COLO829 (cell line): ENCODE results near the gene STIM2.

Source experiments
- DNase-seq: peaks from one replicate; pipeline ENCODE4 v3.0.0; 2012; ENCODE audit warnings: low spot score

STIM2 gene

DNA sequence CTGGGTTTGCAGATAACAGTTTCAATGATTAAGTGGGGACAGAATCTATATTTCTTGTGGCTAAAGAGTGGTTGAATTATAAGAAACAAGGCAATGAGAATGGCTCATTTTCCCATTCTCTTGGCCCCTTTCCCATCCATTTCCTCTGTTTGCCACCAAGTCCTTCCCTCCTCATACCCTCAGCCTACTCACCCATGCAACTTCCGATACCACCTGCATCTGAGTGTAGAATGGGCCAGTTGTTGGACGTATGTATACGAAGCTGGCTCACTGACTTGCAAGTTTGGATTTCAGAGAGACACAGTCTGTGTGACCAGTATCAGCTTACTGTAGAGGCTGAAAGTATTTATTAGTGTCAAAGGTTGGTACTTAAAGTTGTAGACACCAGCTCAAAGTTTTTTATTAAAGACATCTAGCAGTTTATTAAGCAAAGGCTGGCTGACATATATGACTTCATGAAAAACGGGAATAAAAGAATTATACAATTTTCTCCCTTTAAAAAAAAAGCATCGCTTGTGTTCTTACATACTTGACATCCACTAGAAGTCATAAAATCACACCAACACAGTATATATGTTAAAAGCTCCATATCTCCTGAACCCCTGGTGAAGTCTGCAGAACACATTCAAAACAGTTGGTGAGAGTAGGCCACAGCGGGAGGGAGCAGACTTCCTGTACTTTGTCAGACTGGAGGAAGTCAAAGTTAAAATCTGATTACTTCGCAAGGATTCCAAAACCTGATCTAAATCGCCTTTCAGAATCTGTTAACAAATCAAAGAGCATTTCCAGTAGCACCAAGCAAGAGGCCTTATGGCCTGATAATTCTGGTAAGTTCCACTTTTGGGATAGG is 22.4 kb upstream of the STIM2 start:
- no peak for DNase-seq

DNA sequence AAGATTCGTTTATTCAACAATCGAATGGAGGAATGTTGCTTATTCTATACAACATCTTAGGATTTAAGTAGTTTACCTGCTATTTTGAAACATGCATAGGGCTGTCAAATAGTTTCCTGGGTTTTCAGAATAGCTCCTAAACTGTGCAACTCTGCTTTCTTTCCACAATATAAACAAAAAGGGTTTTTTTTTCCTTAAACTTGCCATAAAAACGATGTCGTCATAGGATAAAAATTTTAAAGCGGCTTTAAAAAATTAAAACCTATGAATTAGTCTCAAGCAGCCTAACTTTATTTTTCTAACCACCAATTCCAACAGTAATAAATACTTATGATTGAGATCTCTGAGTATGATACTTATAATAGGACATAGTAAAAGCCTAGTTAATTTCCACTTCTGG is 21.6 kb upstream of the STIM2 start:
- DNase-seq: no peak

- peak; percentile 22 for DNase-seq
Measured at GRCh38 chr4:26839534-26839951, 21.1 kb upstream of the STIM2 start.

DNA sequence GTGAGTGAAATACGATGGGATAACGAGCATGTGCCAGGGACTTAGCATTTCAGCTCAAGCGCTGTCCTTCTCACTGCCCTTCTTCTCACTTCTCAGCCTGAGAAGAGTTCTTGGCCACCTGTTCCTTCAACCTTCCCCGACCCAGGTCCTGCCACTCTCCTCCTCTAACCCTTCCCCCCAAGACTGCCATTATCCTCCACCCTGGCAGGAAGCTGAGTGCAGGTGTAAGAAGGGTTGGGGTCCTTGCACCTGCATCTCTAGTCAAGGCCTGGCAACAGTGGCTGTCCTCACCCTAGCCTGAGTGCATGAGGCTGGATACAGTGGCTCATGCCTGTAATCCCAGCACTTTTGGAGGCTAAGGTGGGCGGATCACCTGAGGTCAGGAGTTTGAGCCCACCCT is 19.9 kb upstream of the STIM2 start:
- DNase-seq: no peak

DNA sequence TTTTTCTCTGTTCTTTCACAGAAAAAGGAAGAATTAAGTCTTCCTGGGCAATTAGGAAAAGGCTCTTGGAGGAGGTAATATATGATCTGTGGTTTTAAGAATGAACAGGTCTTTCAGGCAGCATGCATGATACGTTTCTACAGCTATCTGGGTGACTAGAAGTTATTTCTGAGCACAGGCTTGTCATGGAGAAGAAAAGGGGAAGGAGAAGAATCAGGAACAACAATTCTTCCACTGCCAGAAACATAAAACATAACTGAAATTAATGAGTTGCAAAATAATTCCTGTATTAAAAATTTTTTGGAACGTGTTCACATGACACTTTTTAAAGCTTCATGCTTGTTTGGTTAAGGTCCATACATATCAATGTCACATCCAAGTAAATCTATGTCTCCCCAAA is 17.7 kb upstream of the STIM2 start:
- DNase-seq: no peak

DNA sequence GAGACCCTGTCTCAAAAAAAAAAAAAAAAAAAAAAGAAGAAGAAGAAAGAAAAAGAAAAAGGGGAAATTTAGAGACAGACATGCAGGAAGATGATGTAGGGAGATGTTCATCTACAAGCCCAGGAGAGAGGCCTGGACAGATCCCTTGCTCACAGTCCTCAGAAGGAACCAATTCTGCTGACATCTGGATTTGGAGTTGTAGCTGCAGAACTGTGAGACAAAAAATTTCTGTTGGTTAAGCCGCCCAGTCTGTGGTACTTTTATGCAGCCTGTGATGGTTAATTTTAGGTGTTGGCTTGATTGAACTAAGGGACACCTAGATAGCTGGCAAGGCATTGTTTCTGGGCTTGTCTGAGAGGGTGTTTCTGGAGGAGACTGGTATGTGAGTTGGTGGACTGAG is 10.1 kb upstream of the STIM2 start:
- DNase-seq: no peak

GRCh38 chr4:26851129-26851528 is 9.5 kb upstream of the STIM2 start:
- DNase-seq: no peak

DNA sequence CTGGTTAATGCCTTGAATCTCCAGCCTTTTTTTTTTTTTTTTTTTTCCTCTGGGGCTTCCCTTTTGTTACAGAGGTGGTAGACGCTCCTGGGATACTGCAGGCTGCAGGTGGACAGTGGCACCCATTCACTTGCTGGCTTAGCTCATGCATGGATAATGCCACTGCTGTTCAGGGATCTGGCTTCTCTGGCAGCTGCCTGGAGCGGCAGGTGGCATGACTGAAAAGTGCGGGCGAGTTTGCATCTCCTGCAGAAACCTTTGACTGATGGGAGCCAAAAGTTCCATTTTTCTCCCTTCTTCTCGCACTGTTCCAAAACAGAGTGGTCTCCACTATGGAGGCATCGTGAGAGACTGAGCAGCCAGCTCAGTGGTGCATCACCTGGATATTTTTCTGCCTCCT is 5.9 kb upstream of the STIM2 start:
- no peak for DNase-seq

DNA sequence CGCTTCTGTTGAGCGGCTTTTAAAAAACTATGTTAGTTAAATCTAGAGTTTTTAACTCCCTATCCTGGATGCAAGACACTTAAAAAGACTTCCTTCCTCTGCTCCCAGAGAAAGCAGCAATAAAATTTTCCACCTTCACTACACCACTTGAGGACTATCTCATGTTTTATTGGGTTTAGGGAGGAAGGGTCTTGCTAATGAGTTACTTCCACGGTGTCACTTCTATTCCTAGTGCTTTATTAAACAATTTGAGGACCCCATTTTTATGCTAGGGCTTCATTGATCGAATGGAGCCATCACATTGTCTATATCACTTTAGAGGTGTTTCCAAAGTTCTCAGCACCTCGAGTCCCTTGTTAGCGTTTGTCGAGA is 3.7 kb upstream of the STIM2 start:
- DNase-seq: no peak

DNA sequence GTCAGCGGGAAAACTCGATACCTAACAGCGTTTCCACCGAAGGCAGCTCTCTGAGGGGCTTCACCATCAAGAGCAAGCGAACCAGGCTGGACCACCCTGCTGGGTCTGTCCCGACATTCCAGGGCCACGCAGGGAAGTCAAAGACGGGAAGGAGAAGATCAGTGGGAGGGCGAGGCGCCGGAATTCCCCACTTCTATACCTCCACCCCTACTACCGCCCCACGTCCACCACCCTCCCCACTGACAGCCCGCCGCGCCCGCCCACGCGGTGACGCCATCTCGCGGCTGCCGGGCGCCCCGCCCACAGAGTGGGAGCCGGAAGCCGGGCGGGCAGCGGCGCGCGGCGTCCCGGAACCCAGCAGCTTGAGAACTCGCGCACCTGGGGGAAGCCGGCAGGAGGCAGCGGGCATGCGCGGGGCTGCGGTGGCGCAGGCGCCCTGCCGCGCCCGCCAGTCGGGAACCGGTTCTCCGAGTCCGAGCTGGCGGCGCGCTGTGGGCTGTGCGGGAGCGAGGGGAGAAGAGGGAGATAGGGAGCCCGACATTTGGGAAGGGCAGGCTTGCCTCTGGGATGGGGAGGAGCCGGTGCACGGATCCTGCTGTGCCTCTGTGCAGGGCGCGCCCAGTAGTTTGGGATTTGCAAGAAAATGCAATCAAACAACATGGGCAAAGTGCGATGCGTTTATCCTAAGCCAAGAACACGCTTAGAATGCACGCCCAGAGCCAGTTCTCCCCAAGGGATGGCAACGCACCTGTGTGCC is 3.2 kb upstream of the STIM2 start:
- peak; percentile 51 for DNase-seq

- DNase-seq: no peak
Measured at GRCh38 chr4:26858035-26858918, 2.4 kb upstream of the STIM2 start.

GRCh38 chr4:26858947-26859401 is 1.7 kb upstream of the STIM2 start:
- no peak for DNase-seq

- DNase-seq: no peak
Measured at GRCh38 chr4:26859762-26860156, 882 bp upstream of the STIM2 start.

- DNase-seq: no peak
Measured at GRCh38 chr4:26860922-26861433, 337 bp downstream of the STIM2 start.

GRCh38 chr4:26861434-26862186 is 969 bp downstream of the STIM2 start:
- DNase-seq: no peak

DNA sequence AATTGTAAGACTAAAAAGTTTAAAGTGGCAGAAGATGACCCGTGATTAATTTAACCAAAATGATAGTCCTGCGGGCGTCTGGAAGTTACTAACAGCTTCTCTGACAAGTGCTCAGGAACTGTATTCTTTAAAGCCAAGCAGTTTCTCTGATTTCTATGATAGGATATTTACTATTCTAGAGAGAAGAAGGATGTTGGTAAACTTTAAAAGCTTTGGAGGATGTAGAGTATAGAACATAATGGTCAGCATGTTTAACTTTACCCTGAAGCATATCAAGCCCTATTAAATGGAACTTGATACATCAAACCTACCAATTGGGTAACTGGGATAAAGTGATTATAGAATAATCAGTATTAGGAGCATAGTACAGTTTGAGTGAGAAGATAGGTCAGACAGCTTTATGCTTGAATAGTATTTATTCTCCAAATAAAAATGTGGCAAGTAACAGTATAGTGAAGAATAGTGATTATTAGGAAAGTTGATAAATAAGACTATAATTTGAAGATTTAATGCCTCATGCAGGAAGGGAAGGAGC is 1.8 kb downstream of the STIM2 start:
- no peak for DNase-seq

DNA sequence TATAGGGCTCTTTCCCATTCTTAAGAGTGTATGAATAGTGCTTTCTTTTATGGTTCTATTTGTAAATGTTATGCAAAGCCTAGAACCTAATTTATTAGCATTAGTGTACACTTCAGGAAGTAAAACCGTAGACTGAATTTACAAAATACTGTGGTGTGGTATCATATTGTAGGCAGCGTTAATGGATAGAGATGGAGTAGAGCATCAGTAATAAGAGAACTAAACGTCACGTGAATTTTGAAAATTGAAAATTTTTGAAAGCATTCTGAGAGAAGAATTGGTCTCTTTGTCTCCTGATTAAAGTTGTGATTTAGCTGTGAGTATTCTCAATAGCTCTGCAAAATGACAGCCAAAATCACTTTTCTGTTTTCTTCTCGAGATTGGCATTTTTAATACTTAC is 2.9 kb downstream of the STIM2 start:
- no peak for DNase-seq

DNA sequence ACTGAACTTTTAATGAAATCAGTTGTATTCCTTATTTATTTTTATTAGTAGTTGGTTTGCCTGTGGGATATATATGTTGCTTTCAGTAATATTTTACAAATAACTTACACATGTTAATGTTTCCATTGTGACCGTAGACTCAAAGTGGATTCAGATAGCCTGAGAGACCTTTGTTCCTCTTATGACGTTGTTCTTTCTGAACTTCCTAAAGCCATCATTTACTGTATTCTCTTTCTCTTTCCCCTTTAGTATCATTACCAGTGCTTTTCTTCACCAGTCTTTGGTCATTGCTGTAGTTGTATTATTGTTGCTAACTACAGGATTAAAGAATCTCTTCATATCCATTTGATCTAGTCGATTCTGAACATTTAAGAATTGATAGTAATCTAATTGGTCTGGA is 4.3 kb downstream of the STIM2 start:
- DNase-seq: no peak

GRCh38 chr4:26866203-26866602 is 5.6 kb downstream of the STIM2 start:
- DNase-seq: no peak

DNA sequence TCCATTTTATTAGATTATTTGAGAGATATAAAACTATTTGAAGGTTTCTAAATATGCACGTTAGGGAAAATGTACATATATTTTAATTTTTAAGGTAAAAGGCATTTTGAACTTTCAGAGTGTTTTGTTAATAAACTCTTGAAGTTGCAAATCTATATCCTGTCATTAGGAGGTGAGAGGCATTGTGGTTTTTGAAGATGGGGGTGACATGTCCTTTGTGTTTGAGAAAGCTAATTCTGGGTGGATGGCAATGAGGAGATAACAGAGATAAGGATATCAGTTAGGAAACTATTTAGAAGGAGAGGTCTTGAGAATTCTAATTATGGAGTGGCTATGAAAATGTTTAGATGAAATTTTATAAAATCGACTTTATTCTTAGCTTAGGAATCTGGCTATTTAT is 6.1 kb downstream of the STIM2 start:
- no peak for DNase-seq
